Activated T-cell treated with anti-CD3 and anti-CD28 coated beads, Interleukin-2, amount 50 U/mL, for 24 hours (primary cell): ENCODE results near the gene CCNJ.
"Not testable (repeated sequence)": the region's sequence is repeated elsewhere in the genome, so short reads cannot be mapped to it uniquely, and the experiment has no call there.

Experiments
- DNase-seq: peaks from one replicate; pipeline ENCODE4 v3.0.0-alpha.2; 2020
- H3K27ac Mint-ChIP-seq: 2 replicates; pipeline ENCODE4 v1.8.0; 2020; ENCODE audit warnings: mild to moderate bottlenecking, mixed read lengths
- H3K27me3 Mint-ChIP-seq: 2 replicates; pipeline ENCODE4 v1.8.0; 2020; ENCODE audit warnings: mixed read lengths
- H3K36me3 Mint-ChIP-seq: 2 replicates; pipeline ENCODE4 v1.8.0; 2020; ENCODE audit warnings: low read depth, mixed read lengths
- H3K4me1 Mint-ChIP-seq: 2 replicates; pipeline ENCODE4 v1.8.0; 2020; ENCODE audit warnings: low read depth, mixed read lengths
- H3K4me3 Mint-ChIP-seq: 2 replicates; pipeline ENCODE4 v1.8.0; 2020; ENCODE audit warnings: mild to moderate bottlenecking, moderate library complexity, mixed read lengths
- H3K9me3 Mint-ChIP-seq: 2 replicates; pipeline ENCODE4 v1.8.0; 2020; ENCODE audit warnings: mixed read lengths

Gene CCNJ

GRCh38 chr10:96043033-96043892 is at the start of gene CCNJ:
Gene CCNJ, plus strand, starts transcription at chr10:96043583. Its CDS starts 811 bp downstream, at chr10:96044394.
- H3K9me3 Mint-ChIP-seq, result no peaks in the 10 kb centered on the region
- H3K4me1 Mint-ChIP-seq, result peaks cover 45% of the 10 kb centered on the region
- H3K4me3 Mint-ChIP-seq, result peak within 1 kb of the TSS; percentile 93
- H3K27ac Mint-ChIP-seq, result peak within 1 kb of the TSS; percentile 91
- peaks cover 45% of the 10 kb centered on the region for H3K36me3 Mint-ChIP-seq
- DNase-seq, result peak; percentile 91
- peaks cover 8% of the 10 kb centered on the region for H3K27me3 Mint-ChIP-seq

GRCh38 chr10:95994376-95994775 is 49.0 kb upstream of the CCNJ start:
- H3K4me3 Mint-ChIP-seq, H3K27ac Mint-ChIP-seq, H3K27me3 Mint-ChIP-seq: not testable (repeated sequence)

DNA sequence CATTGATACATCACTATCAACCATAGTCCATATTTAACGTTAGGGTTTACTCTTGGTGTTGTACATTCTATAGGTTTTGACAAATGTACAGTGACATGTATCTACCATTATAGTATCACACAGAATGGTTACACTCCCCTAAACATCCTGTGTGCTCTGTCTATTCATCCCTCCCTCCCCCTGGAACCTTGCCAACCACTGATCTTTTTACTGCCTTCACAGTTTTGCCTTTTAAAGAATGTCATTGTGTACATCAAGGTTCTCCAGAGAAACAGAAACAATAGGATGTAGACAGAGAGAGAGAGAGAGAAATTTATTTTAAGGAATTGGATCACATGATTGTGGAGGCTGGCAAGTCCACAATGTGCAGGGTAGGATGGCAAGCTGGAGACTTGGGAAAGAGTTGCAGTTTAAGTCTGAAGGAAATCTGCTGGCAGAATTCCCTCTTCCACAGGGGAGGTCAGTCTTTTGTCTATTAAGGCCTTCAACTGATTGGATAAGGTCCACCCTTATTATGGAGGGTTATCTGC is 45.1 kb upstream of the CCNJ start:
- Mint-ChIP-seq H3K27ac (no peak overlapping the region), H3K36me3 (no peaks in the 10 kb centered on the region), H3K4me3 (no peak overlapping the region), H3K4me1 (no peaks in the 10 kb centered on the region), H3K27me3 (no peaks in the 10 kb centered on the region), H3K9me3 (no peaks in the 10 kb centered on the region)
- DNase-seq, result no peak

More at GRCh38 chr10:95994376-95994775, 49.0 kb upstream of the CCNJ start:
- not testable (repeated sequence) for DNase-seq, H3K4me1 Mint-ChIP-seq, H3K36me3 Mint-ChIP-seq, H3K9me3 Mint-ChIP-seq

GRCh38 chr10:96013956-96014355 is 29.4 kb upstream of the CCNJ start:
- Mint-ChIP-seq H3K9me3 (no peaks in the 10 kb centered on the region), H3K4me1 (peaks cover 2% of the 10 kb centered on the region), H3K27me3 (peaks cover 8% of the 10 kb centered on the region), H3K36me3 (no peaks in the 10 kb centered on the region), H3K27ac (no peak overlapping the region), H3K4me3 (no peak overlapping the region)
- DNase-seq, result no peak

- H3K27ac Mint-ChIP-seq, result no peak overlapping the region
- H3K9me3 Mint-ChIP-seq, result no peaks in the 10 kb centered on the region
- H3K27me3 Mint-ChIP-seq, result peaks cover 8% of the 10 kb centered on the region
- H3K4me3 Mint-ChIP-seq, result no peak overlapping the region
- H3K4me1 Mint-ChIP-seq, result peaks cover 2% of the 10 kb centered on the region
- no peak for DNase-seq
- no peaks in the 10 kb centered on the region for H3K36me3 Mint-ChIP-seq
Observed at GRCh38 chr10:96014473-96015102, 28.8 kb upstream of the CCNJ start.

- Mint-ChIP-seq H3K27me3 (peaks cover 8% of the 10 kb centered on the region), H3K27ac (no peak overlapping the region), H3K4me1 (peaks cover 2% of the 10 kb centered on the region), H3K36me3 (no peaks in the 10 kb centered on the region), H3K4me3 (no peak overlapping the region), H3K9me3 (no peaks in the 10 kb centered on the region)
- DNase-seq, result peak; percentile 36
Observed at GRCh38 chr10:96017191-96017687, 26.1 kb upstream of the CCNJ start.

- H3K27ac Mint-ChIP-seq, result no peak overlapping the region
- H3K4me1 Mint-ChIP-seq, result peaks cover 2% of the 10 kb centered on the region
Observed at GRCh38 chr10:96021332-96021731, 22.1 kb upstream of the CCNJ start.

GRCh38 chr10:96022739-96023138 is 20.6 kb upstream of the CCNJ start:
- H3K27ac Mint-ChIP-seq, result no peak overlapping the region
- no peaks in the 10 kb centered on the region for H3K27me3 Mint-ChIP-seq
- DNase-seq, result no peak
- H3K9me3 Mint-ChIP-seq, result no peaks in the 10 kb centered on the region
- no peaks in the 10 kb centered on the region for H3K36me3 Mint-ChIP-seq
- H3K4me1 Mint-ChIP-seq, result no peaks in the 10 kb centered on the region
- no peak overlapping the region for H3K4me3 Mint-ChIP-seq

More at GRCh38 chr10:96021332-96021731, 22.1 kb upstream of the CCNJ start:
- peaks cover 4% of the 10 kb centered on the region for H3K27me3 Mint-ChIP-seq
- no peaks in the 10 kb centered on the region for H3K36me3 Mint-ChIP-seq
- no peak for DNase-seq
- H3K4me3 Mint-ChIP-seq, result no peak overlapping the region
- no peaks in the 10 kb centered on the region for H3K9me3 Mint-ChIP-seq

DNA sequence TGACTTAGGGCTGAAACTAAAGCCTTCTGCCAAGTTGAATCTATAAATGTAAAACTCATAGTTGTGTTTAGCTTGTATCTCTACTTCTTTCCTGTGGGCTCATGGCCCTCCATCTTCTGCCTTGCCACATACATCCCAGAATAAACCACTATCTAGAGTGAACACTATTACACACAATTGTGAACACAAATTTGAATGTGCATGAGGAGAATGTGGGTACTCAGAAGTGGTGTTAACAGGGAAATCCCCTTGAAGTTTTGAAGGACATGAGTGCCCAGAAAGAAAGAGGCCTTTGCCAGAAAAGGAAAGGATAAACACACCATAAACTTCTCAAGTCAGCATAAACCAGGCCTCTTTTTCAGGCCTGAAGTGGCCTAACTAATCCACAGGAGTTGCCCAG is 20.2 kb upstream of the CCNJ start:
- Mint-ChIP-seq H3K4me3 (no peak overlapping the region), H3K4me1 (no peaks in the 10 kb centered on the region), H3K9me3 (no peaks in the 10 kb centered on the region), H3K36me3 (no peaks in the 10 kb centered on the region), H3K27me3 (no peaks in the 10 kb centered on the region), H3K27ac (no peak overlapping the region)
- DNase-seq, result no peak

DNA sequence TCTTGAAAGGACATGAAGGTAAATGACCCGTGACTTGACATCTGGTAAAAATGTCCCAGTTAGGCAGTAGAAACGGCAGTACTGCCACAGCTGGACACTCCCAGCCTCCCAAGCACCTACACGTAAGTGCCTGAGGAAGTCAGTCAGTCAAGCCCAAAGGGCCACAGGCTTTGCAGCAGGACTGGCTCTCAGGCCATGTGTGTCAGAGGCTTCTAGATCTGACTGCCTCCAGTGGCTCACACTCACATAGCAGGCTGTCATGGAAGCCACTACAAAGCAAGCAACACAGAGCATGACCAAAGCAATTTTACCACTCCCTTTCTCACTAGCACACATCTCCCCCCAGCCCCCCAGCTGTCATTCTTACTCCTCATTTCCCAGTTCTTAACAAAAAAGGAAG is 17.8 kb upstream of the CCNJ start:
- H3K36me3 Mint-ChIP-seq, result no peaks in the 10 kb centered on the region
- H3K4me1 Mint-ChIP-seq, result no peaks in the 10 kb centered on the region
- no peak for DNase-seq
- peaks cover 5% of the 10 kb centered on the region for H3K27me3 Mint-ChIP-seq
- no peaks in the 10 kb centered on the region for H3K9me3 Mint-ChIP-seq
- no peak overlapping the region for H3K4me3 Mint-ChIP-seq
- no peak overlapping the region for H3K27ac Mint-ChIP-seq

DNA sequence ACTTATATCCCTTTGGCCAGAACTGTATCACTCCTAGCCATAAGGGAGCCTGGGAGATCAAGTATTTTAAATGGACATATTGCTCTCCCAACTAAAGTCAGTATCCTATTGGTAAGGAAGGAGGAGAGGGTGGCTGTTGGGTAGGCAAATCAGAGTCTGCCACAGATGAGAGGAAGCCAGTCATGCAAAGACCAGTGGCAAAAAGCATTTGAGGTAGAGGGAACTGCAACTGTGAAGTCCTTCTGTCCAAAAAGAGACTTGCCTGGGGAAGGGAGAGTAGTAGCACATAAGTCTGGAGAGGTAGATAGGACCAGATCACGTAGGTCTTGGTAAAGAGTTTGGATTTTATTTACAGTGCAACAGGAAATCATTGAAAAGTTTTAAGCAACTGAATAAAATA is 8.8 kb upstream of the CCNJ start:
- H3K27me3 Mint-ChIP-seq, result peaks cover 33% of the 10 kb centered on the region
- H3K4me3 Mint-ChIP-seq, result no peak overlapping the region
- no peaks in the 10 kb centered on the region for H3K4me1 Mint-ChIP-seq
- no peak overlapping the region for H3K27ac Mint-ChIP-seq
- H3K9me3 Mint-ChIP-seq, result no peaks in the 10 kb centered on the region
- no peak for DNase-seq
- no peaks in the 10 kb centered on the region for H3K36me3 Mint-ChIP-seq

DNA sequence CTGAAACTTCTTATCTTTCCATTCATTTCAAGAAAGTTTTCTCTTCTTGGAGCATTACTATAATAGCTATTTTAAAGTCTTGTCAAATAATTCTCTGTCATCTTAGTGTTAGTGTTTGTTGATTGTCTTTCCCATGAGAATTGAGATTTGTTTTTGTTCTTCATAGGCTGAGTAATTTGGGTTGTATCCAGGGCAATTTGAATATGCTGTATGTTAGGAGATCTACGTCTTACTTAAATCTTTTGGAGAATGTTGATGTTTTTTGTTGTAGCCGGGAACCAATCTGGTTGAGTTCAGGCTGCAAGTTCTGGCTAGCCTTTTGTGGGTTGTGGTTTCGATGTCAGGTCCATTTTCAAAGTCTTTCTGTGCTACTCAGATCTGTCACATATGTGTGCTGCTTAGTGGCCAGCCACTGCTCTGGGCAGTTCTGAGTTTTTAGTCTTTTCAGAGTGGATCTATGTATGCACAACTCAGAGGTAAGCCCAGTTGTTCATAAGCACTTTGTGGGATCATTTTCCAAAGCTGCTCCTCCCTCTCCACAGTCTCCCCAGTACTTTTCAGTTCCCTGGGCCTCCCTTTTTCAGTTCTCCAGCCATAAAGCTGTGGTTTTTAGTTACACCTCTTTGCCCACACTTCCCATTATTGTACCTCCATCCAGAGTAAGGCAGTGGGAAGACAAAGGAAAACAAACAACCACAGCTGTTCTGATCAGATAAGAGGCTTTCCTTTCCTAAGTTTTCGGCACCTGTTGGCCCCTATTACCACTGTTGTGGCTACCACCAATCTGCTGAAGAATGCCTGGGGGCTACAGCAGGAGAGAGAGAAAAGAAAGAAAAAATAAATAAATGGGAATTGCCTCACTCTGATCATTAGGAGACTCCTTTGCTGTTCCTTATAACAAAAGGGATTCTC is 4.7 kb upstream of the CCNJ start:
- H3K27ac Mint-ChIP-seq, result no peak overlapping the region
- DNase-seq, result no peak
- no peaks in the 10 kb centered on the region for H3K36me3 Mint-ChIP-seq
- peaks cover 28% of the 10 kb centered on the region for H3K27me3 Mint-ChIP-seq
- H3K4me1 Mint-ChIP-seq, result peaks cover 10% of the 10 kb centered on the region
- H3K9me3 Mint-ChIP-seq, result no peaks in the 10 kb centered on the region
- H3K4me3 Mint-ChIP-seq, result no peak overlapping the region

- H3K4me3 Mint-ChIP-seq, result no peak overlapping the region
Observed at GRCh38 chr10:96041146-96041545, 2.2 kb upstream of the CCNJ start.

More at GRCh38 chr10:96041146-96041545, 2.2 kb upstream of the CCNJ start:
- Mint-ChIP-seq H3K9me3 (no peaks in the 10 kb centered on the region), H3K4me1 (peaks cover 27% of the 10 kb centered on the region), H3K27me3 (peaks cover 24% of the 10 kb centered on the region), H3K36me3 (peaks cover 24% of the 10 kb centered on the region), H3K27ac (no peak overlapping the region)
- no peak for DNase-seq
